HepG2 (cell line): ENCODE results near the gene CHRNB1. TPM values are rescaled to one million over a fixed set of nuclear protein-coding genes. Genes with fewer than 3 reads are reported as not detected.

Experiments used
- DMAP1 ChIP-seq: IDR thresholded peaks from 2 replicates; pipeline ENCODE4 v1.6.1; 2016
- RFX3 ChIP-seq: IDR thresholded peaks from 2 replicates; pipeline ENCODE4 v1.6.1; 2016; ENCODE audit warnings: missing biosample characterization, missing genetic modification reagents
- RORA ChIP-seq: sonication (generic); formaldehyde crosslinking; IDR thresholded peaks from 2 replicates; pipeline ENCODE4 v1.5.0; 2020; ENCODE audit warnings: mild to moderate bottlenecking, missing genetic modification reagents, moderate library complexity
- ZFP1 ChIP-seq: IDR thresholded peaks from 2 replicates; pipeline ENCODE4 v1.6.1; 2016
- ZNF333 ChIP-seq: sonication (generic); formaldehyde crosslinking; IDR thresholded peaks from 2 replicates; pipeline ENCODE4 v1.4.0; 2020; ENCODE audit warnings: mild to moderate bottlenecking, missing genetic modification reagents, borderline replicate concordance
- ZNF430 ChIP-seq: sonication (generic); formaldehyde crosslinking; IDR thresholded peaks from 2 replicates; pipeline ENCODE4 v1.9.0; 2021; ENCODE audit warnings: mild to moderate bottlenecking, missing genetic modification reagents
- ZNF543 ChIP-seq: sonication (generic); formaldehyde crosslinking; IDR thresholded peaks from 2 replicates; pipeline ENCODE4 v1.4.0; 2020; ENCODE audit warnings: mild to moderate bottlenecking, missing genetic modification reagents
- ZNF883 ChIP-seq: sonication (generic); formaldehyde crosslinking; IDR thresholded peaks from 2 replicates; pipeline ENCODE4 v1.5.1; 2020; ENCODE audit warnings: mild to moderate bottlenecking, missing genetic modification reagents; ENCODE audit errors: not compliant biosample characterization
- ZSCAN22 ChIP-seq: sonication (generic); formaldehyde crosslinking; IDR thresholded peaks from 2 replicates; pipeline ENCODE4 v1.4.0; 2020; ENCODE audit warnings: mild to moderate bottlenecking, missing genetic modification reagents
- polyA plus RNA-seq, 8 experiments: library from polyadenylated mRNA; depleted of rRNA in 3 of 8; stranded (reverse) in 7 of 8; unstranded in 1 of 8; fragments of >200 nt; fragmentation: Illumina TruSeq in 4 of 8; extraction: Trizol in 4 of 8; gene quantifications; 2 replicates each; pipeline versions ENCODE4 v1.2.1 to v1.2.3, GENCODE V29; 2011 to 2016; ENCODE audit warnings: low read depth in 4 of 8, missing spikeins in 1 of 8, mixed read lengths in 1 of 8; ENCODE audit not compliant: insufficient read depth in 1 of 8
- total RNA-seq, 5 experiments: library from RNA; depleted of rRNA; stranded (reverse); fragments of >200 nt; fragmentation: Illumina TruSeq; extraction: Trizol; gene quantifications; 2 replicates each; pipeline ENCODE4 v1.2.3, GENCODE V29; 2016; ENCODE audit warnings: low read depth in 1 of 5
- TF ChIP-seq, protein P1 (sequence below): sonication (generic); formaldehyde crosslinking; IDR thresholded peaks from 2 replicates; pipeline ENCODE4 v1.4.0; 2020; ENCODE audit warnings: mild to moderate bottlenecking, missing genetic modification reagents
- TF ChIP-seq, protein P2 (sequence below): sonication (generic); formaldehyde crosslinking; IDR thresholded peaks from 2 replicates; pipeline ENCODE4 v1.4.0; 2020; ENCODE audit warnings: missing genetic modification reagents
- TF ChIP-seq, protein P3 (sequence below): sonication (generic); formaldehyde crosslinking; IDR thresholded peaks from 2 replicates; pipeline ENCODE4 v1.4.0; 2020; ENCODE audit warnings: missing genetic modification reagents, borderline replicate concordance
- TF ChIP-seq, protein P4 (sequence below), 2 experiments: IDR thresholded peaks; 2 replicates each; pipeline ENCODE4 v1.6.1; 2011 to 2012; ENCODE audit warnings: low read length in 2 of 2, borderline replicate concordance in 1 of 2, low read depth in 1 of 2, mild to moderate bottlenecking in 1 of 2, moderate library complexity in 1 of 2

CHRNB1 gene
- total and polyA plus RNA-seq, 2 of the 13 experiments (the other 11 are each of a cell fraction or from before 2014, with no cell fraction given): 5.4 to 33.7 TPM

DNA sequence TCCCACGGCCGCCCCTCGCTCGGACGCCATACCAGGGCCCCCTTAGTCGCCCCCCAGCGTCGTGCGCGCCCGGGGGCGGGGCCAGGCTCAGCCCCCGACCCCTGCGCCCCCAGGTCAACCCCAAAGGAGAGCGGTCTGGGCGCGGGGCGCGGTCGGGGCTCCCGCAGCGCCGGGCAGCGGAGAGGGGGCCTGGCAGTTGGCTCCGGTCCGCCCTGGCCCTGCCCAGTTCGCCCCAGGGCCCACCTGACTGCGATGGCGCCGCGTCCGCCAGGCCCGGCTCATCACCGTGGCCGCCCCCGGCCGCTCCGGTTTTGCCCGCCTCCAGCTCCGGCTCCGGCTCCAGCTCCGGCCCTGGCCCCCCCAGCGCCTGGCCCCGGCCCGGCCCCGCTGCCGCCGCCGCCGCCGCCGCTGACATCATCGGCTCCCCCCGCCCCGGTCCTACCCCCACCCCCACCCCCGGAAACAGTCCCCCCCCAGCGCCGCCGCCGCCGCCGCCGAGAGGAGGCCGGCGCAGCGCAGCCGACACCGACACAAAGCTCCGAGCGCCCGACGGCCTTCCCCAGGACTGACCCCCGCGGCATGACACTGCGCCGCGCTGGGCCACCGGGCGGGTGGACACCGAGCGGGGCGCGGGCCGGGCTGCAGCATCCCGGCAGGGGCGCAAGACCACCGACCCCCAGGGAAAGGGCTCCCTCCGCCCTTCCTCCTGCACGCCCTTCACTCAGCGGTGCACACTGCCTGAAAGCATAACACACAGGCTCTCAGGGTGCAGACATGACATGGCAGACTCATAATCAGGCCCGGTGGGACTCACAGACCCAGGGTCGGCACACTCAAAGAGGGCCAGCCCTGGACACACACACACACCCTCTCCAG, 34.6 kb downstream of the CHRNB1 start, which contains the start of gene ZBTB4 (continued):
- TF ChIP-seq, protein P1, sequence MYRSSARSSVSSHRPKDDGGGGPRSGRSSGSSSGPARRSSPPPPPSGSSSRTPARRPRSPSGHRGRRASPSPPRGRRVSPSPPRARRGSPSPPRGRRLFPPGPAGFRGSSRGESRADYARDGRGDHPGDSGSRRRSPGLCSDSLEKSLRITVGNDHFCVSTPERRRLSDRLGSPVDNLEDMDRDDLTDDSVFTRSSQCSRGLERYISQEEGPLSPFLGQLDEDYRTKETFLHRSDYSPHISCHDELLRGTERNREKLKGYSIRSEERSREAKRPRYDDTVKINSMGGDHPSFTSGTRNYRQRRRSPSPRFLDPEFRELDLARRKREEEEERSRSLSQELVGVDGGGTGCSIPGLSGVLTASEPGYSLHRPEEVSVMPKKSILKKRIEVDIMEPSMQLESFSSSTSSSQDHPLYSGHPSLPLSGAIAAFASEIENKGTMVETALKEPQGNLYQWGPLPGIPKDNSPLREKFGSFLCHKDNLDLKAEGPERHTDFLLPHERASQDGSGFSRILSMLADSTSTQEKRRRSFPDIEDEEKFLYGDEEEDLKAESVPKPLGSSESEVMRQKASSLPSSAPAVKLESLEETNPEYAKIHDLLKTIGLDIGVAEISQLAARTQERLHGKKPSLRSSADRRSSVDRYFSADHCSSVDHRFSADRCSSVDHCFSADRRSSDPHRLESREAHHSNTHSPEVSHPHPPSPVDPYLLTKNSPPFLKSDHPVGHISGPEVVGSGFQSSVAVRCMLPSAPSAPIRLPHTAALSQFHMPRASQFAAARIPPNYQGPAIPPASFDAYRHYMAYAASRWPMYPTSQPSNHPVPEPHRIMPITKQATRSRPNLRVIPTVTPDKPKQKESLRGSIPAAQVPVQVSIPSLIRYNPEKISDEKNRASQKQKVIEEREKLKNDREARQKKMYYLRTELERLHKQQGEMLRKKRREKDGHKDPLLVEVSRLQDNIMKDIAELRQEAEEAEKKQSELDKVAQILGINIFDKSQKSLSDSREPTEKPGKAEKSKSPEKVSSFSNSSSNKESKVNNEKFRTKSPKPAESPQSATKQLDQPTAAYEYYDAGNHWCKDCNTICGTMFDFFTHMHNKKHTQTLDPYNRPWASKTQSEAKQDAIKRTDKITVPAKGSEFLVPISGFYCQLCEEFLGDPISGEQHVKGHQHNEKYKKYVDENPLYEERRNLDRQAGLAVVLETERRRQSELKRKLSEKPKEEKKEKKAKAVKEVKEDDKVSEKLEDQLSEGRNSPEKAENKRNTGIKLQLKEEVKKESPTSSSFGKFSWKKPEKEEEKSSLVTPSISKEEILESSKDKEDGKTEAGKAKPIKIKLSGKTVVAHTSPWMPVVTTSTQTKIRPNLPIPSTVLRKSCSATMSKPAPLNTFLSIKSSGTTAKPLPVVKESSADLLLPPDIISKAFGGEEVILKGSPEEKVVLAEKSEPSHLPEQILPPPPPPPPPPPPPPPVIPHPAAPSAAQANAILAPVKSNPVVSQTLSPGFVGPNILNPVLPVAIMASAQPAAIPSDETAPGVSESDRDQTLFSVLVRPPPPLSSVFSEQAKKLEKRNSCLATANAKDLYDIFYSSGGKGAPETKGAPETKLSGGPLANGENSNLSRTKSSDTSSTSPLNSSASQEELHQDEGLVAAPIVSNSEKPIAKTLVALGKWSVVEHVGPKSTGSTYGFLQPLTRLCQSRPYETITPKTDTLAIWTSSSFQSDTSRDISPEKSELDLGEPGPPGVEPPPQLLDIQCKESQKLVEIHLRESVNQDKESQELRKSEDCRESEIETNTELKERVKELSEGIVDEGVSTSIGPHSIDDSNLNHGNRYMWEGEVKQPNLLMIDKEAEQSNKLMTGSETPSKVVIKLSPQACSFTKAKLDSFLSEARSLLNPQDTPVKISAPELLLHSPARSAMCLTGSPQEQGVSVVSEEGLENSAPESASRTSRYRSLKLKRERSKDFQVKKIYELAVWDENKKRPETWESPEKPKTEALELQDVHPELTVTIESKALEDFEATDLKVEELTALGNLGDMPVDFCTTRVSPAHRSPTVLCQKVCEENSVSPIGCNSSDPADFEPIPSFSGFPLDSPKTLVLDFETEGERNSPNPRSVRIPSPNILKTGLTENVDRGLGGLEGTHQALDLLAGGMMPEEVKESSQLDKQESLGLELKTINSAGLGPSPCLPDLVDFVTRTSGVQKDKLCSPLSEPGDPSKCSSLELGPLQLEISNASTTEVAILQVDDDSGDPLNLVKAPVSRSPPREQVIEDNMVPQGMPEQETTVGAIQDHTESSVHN (CRISPR knock-in tag): no peak
- TF ChIP-seq, protein P2, sequence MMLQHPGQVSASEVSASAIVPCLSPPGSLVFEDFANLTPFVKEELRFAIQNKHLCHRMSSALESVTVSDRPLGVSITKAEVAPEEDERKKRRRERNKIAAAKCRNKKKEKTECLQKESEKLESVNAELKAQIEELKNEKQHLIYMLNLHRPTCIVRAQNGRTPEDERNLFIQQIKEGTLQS (CRISPR knock-in tag): no peak
- TF ChIP-seq, protein P3, sequence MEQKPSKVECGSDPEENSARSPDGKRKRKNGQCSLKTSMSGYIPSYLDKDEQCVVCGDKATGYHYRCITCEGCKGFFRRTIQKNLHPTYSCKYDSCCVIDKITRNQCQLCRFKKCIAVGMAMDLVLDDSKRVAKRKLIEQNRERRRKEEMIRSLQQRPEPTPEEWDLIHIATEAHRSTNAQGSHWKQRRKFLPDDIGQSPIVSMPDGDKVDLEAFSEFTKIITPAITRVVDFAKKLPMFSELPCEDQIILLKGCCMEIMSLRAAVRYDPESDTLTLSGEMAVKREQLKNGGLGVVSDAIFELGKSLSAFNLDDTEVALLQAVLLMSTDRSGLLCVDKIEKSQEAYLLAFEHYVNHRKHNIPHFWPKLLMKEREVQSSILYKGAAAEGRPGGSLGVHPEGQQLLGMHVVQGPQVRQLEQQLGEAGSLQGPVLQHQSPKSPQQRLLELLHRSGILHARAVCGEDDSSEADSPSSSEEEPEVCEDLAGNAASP (CRISPR knock-in tag): no peak
- TF ChIP-seq ZFP1: no peak
- TF ChIP-seq, protein P4, sequence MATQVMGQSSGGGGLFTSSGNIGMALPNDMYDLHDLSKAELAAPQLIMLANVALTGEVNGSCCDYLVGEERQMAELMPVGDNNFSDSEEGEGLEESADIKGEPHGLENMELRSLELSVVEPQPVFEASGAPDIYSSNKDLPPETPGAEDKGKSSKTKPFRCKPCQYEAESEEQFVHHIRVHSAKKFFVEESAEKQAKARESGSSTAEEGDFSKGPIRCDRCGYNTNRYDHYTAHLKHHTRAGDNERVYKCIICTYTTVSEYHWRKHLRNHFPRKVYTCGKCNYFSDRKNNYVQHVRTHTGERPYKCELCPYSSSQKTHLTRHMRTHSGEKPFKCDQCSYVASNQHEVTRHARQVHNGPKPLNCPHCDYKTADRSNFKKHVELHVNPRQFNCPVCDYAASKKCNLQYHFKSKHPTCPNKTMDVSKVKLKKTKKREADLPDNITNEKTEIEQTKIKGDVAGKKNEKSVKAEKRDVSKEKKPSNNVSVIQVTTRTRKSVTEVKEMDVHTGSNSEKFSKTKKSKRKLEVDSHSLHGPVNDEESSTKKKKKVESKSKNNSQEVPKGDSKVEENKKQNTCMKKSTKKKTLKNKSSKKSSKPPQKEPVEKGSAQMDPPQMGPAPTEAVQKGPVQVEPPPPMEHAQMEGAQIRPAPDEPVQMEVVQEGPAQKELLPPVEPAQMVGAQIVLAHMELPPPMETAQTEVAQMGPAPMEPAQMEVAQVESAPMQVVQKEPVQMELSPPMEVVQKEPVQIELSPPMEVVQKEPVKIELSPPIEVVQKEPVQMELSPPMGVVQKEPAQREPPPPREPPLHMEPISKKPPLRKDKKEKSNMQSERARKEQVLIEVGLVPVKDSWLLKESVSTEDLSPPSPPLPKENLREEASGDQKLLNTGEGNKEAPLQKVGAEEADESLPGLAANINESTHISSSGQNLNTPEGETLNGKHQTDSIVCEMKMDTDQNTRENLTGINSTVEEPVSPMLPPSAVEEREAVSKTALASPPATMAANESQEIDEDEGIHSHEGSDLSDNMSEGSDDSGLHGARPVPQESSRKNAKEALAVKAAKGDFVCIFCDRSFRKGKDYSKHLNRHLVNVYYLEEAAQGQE (IDR thresholded peaks at IDR 0.05; ENCODE audit: borderline replicate concordance in 1 of 2, low read depth in 1 of 2, low read length in 2 of 2): no peak
- no peak for TF ChIP-seq ZNF883 (CRISPR knock-in tag)
- TF ChIP-seq ZNF430 (CRISPR knock-in tag): peak; percentile 12; the same call in 1 of the 2 replicates
- 0 out of 2 replicates have a peak, but pooled peaks have one; percentile 12 for TF ChIP-seq ZNF543 (CRISPR knock-in tag)
- no peak for TF ChIP-seq RORA (CRISPR knock-in tag)
- TF ChIP-seq ZSCAN22 (CRISPR knock-in tag): no peak
- TF ChIP-seq RFX3 (CRISPR knock-in tag): no peak
- TF ChIP-seq DMAP1: no peak; the same call in 1 of the 2 replicates
- TF ChIP-seq ZNF333 (CRISPR knock-in tag): no peak
